ENCODE results near the gene ATE1. TPM values are rescaled to one million over a fixed set of nuclear protein-coding genes. Genes with fewer than 3 reads are reported as not detected.

Gene ATE1
- total and polyA plus RNA-seq, 10 of the 15 experiments (the other 5 are each of a cell fraction or from before 2014, with no cell fraction given), result 4.3 to 22.7 (median 15.9) TPM

- intact Hi-C loops (cut with micrococcal nuclease; ENCODE audit: unreplicated experiment), result no loop called here
- Histone ChIP-seq H2AFZ (ENCODE audit: control insufficient read depth, low read depth, low read length) (no peak overlapping the region), H3K4me1 (ENCODE audit: control insufficient read depth, insufficient read depth, low read length) (no peaks in the 10 kb centered on the region), H3K9ac (ENCODE audit: control insufficient read depth, insufficient read depth, low read length) (no peak overlapping the region), H4K20me1 (ENCODE audit: control insufficient read depth, insufficient read depth) (no peaks in the 10 kb centered on the region), H3K36me3 (ENCODE audit: control insufficient read depth in 2 of 2, insufficient read depth in 2 of 2, low read length in 1 of 2) (no peaks in the 10 kb centered on the region; a peak in 1 of 4 replicates), H3K27me3 (replicated peaks in 1 of 2; ENCODE audit: control insufficient read depth in 2 of 2, insufficient read depth in 2 of 2, low read length in 1 of 2) (no peaks in the 10 kb centered on the region), H3K4me3 (no peak overlapping the region), H3K4me2 (ENCODE audit: control insufficient read depth, insufficient read depth) (no peak overlapping the region), H3K79me2 (ENCODE audit: control insufficient read depth, insufficient read depth, low read length) (no peaks in the 10 kb centered on the region), H3K27ac (ENCODE audit: control insufficient read depth, insufficient read depth) (no peak overlapping the region), H3K9me3 (replicated peaks; ENCODE audit: control insufficient read depth, insufficient read depth, low read length) (no peaks in the 10 kb centered on the region)
- no peak for ATAC-seq
- FAIRE-seq, result no peak
- BruUV-seq (replicated peaks), result no TSS peak
- no peak for DNase-seq (ENCODE audit: low read depth, low spot score)
- ChIA-PET POLR2A (interaction anchor here (0.6 kb wide), 1 partner anchor 19 kb away, joined by 3 read pairs; no protein-coding TSS in a partner anchor), CTCF (interaction anchor here (1.4 kb wide), 1 partner anchor 8 kb away, joined by 3 read pairs; no protein-coding TSS in a partner anchor), SMC1A (ENCODE audit: uncharacterized antibody, unreplicated experiment) (interaction anchor here (0.6 kb wide), 2 partner anchors 31 to 196 kb away, joined by 3 read pairs; no protein-coding TSS in a partner anchor), RAD21 (ENCODE audit: unreplicated experiment) (no interaction called here)
- 82% methylated on average over 6 of the region's 6 CpGs for WGBS (ENCODE audit: insufficient coverage, insufficient replicate concordance, low lambda C conversion rate, missing lambda C conversion rate)
- in situ Hi-C loops (cut with MboI), result no loop called here
- TF ChIP-seq, protein P1, sequence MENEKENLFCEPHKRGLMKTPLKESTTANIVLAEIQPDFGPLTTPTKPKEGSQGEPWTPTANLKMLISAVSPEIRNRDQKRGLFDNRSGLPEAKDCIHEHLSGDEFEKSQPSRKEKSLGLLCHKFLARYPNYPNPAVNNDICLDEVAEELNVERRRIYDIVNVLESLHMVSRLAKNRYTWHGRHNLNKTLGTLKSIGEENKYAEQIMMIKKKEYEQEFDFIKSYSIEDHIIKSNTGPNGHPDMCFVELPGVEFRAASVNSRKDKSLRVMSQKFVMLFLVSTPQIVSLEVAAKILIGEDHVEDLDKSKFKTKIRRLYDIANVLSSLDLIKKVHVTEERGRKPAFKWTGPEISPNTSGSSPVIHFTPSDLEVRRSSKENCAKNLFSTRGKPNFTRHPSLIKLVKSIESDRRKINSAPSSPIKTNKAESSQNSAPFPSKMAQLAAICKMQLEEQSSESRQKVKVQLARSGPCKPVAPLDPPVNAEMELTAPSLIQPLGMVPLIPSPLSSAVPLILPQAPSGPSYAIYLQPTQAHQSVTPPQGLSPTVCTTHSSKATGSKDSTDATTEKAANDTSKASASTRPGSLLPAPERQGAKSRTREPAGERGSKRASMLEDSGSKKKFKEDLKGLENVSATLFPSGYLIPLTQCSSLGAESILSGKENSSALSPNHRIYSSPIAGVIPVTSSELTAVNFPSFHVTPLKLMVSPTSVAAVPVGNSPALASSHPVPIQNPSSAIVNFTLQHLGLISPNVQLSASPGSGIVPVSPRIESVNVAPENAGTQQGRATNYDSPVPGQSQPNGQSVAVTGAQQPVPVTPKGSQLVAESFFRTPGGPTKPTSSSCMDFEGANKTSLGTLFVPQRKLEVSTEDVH (IDR thresholded peaks at IDR 0.05; ENCODE audit: low read depth, partially characterized antibody), result no peak
- TF ChIP-seq MYC (IDR thresholded peaks at IDR 0.05; ENCODE audit: insufficient read depth, insufficient read length, insufficient replicate concordance, low read length, severe bottlenecking) (no peak), MAX (IDR thresholded peaks at IDR 0.05; ENCODE audit: low read depth, low read length) (no peak), ZZZ3 (IDR thresholded peaks at IDR 0.05; ENCODE audit: control insufficient read depth, insufficient read length, low read depth) (no peak), POLR2AphosphoS5 (IDR thresholded peaks at IDR 0.05; ENCODE audit: low read length) (no peak), ZNF687 (IDR thresholded peaks at IDR 0.05) (no peak), YBX1 (IDR thresholded peaks at IDR 0.05) (no peak), SREBF2 (IDR thresholded peaks at IDR 0.05; ENCODE audit: low read length) (no peak), LARP7 (IDR thresholded peaks at IDR 0.05) (no peak), FOXM1 (IDR thresholded peaks at IDR 0.05; ENCODE audit: low read depth, low read length) (no peak), TCF3 (IDR thresholded peaks at IDR 0.05; ENCODE audit: borderline replicate concordance, insufficient read depth, low read depth, low read length) (no peak), CBX3 (IDR thresholded peaks at IDR 0.05; ENCODE audit: borderline replicate concordance, low read depth) (no peak), RAD21 (IDR thresholded peaks at IDR 0.05; ENCODE audit: insufficient read depth, low read depth, low read length) (no peak)
- TF ChIP-seq, protein P2, sequence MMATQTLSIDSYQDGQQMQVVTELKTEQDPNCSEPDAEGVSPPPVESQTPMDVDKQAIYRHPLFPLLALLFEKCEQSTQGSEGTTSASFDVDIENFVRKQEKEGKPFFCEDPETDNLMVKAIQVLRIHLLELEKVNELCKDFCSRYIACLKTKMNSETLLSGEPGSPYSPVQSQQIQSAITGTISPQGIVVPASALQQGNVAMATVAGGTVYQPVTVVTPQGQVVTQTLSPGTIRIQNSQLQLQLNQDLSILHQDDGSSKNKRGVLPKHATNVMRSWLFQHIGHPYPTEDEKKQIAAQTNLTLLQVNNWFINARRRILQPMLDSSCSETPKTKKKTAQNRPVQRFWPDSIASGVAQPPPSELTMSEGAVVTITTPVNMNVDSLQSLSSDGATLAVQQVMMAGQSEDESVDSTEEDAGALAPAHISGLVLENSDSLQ (IDR thresholded peaks at IDR 0.05), result no peak
- TF ChIP-seq, protein P3, sequence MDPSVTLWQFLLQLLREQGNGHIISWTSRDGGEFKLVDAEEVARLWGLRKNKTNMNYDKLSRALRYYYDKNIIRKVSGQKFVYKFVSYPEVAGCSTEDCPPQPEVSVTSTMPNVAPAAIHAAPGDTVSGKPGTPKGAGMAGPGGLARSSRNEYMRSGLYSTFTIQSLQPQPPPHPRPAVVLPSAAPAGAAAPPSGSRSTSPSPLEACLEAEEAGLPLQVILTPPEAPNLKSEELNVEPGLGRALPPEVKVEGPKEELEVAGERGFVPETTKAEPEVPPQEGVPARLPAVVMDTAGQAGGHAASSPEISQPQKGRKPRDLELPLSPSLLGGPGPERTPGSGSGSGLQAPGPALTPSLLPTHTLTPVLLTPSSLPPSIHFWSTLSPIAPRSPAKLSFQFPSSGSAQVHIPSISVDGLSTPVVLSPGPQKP (IDR thresholded peaks at IDR 0.05; ENCODE audit: low read depth, low read length), result no peak
Observed at GRCh38 chr10:121783782-121784372, 144.0 kb downstream of the ATE1 start.

Measured in GM12878 (cell line).